NCI-H2196 (cell line): ENCODE data around the gene ATL3.
"Not testable (repeated sequence)": the region's sequence is repeated elsewhere in the genome, so short reads cannot be mapped to it uniquely, and the experiment has no call there.

Source experiments
- DNase-seq: peaks from one replicate; lab custom pipeline; 2025; ENCODE audit not compliant: unreplicated experiment; lab: John Stamatoyannopoulos, UW

ATL3 gene

GRCh38 chr11:63681321-63682065, 10.3 kb upstream of the ATL3 start, which contains the start of gene RTN3:
Gene RTN3 (plus strand): TSS chr11:63681500. CDS start chr11:63681637, 137 bp downstream.
- DNase-seq: peak; percentile 99

- DNase-seq: no peak
Measured at GRCh38 chr11:63680834-63681320, 9.7 kb upstream of the ATL3 start.

GRCh38 chr11:63673579-63673978, 2.4 kb upstream of the ATL3 start:
- no peak for DNase-seq

GRCh38 chr11:63672936-63673539, 1.9 kb upstream of the ATL3 start:
- DNase-seq: no peak

DNA sequence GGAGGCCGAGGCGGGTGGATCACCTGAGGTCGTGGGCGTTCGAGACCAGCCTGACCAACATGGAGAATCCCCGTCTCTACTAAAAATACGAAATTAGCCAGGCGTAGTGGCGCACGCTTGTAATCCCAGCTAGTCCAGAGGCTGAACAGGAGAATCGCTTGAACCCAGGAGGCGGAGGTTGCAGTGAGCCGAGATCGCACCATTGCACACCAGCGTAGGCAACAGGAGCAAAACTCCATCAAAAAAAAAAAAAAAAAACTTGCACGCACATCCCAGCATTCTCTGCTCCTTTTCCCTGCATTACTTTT, 934 bp upstream of the ATL3 start:
- DNase-seq: no peak

- DNase-seq: peak; percentile 57
Measured at GRCh38 chr11:63670433-63671321, 499 bp downstream of the ATL3 start.

- no peak for DNase-seq
Measured at GRCh38 chr11:63670096-63670432, 1.1 kb downstream of the ATL3 start.

GRCh38 chr11:63667995-63668795, 3.0 kb downstream of the ATL3 start:
- DNase-seq: no peak

DNA sequence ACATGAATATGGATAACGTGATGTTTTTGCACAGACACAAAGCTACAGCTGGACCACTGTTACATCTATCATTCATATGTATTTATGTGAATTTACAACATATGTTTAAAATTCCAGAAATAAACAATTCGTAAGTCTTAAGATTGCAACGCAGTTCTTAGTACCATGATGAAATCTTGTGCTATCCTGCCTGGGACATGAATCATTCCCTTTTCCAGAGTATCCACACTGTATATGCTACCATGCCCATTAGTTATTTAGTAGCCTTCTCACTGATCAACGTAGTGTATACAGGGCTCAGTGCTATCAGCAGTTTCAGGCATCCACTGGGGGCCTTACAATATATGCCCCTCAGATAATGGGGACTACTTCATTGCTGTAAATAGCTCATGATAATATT, 4.3 kb downstream of the ATL3 start:
- no peak for DNase-seq

GRCh38 chr11:63663809-63664208, 7.4 kb downstream of the ATL3 start:
- DNase-seq: no peak

DNA sequence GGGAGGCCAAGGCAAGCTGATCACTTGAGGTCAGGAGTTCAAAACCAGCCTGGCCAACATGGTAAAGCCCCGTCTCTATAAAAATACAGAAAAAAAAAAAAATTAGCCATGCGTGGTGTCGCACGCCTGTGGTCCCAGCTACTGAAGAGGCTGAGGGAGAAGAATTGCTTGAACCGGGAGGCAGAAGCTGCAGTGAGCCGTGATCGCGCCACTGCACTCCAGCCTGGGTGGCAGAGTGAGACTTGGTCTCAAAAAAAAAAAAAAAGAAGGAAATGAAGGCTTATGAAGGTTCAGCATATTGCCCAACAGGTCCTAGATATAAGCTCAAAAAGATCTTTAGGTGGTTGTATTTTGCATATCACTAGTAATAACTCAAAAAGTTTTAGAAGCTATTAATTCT, 10.2 kb downstream of the ATL3 start:
- DNase-seq: no peak

DNA sequence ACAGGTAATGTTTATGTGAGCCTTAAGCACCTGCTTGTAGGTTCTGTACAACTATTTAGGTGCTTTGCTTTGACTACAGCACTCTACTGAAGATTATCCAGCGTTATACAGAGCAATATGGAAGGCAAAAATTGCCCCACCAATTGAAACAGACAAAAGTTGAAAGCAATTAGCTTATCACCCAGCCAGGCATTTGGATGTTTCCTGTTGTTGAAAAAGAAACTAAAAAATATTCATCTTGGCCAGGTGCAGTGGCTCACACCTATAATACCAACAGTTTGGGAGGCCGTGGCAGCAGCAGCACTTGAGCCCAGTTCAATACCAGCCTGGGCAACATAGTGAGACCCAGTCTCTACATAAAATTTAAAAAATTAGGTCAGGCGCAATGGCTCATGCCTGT, 18.5 kb downstream of the ATL3 start:
- no peak for DNase-seq

DNA sequence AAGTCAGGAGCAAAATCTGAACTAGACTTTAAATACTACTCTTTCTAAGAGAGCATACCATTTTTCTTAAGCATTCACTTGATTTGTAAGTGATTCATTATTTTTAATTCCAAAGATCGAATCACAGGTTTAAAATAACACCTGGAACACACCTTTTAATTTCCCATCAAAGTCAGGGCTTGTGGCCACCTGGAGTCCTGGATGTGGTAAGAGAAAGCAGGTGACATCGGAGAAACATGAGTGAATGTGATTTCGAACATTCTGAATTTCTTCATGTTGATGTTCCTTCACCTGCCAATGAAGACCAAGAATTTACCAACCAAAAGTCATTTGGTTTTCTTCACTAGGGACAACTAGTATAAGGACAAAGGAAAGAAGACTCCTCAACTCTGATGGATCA, 28.0 kb downstream of the ATL3 start:
- DNase-seq: no peak

DNA sequence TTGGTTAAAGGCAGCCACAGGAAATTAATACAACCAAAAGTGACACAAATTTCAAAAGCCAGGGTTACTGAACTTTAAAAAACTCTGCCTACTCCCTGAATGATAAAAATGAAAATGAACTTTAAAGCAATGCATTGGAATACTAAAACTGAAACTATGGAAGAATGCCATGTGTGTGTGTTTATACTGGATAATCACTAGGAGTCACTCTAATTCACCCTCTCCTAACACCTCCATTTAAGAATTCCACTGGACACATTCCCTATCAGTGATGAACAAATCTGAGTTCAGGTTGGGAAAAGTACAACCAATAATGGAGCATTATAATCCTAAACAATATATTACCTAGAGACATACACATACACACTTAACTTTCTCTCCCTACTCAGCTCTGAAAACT, 29.4 kb downstream of the ATL3 start:
- no peak for DNase-seq

- DNase-seq: no peak
Measured at GRCh38 chr11:63639199-63639832, 31.9 kb downstream of the ATL3 start.

- DNase-seq: not testable (repeated sequence)
Measured at GRCh38 chr11:63638436-63638835, 32.7 kb downstream of the ATL3 start.

DNA sequence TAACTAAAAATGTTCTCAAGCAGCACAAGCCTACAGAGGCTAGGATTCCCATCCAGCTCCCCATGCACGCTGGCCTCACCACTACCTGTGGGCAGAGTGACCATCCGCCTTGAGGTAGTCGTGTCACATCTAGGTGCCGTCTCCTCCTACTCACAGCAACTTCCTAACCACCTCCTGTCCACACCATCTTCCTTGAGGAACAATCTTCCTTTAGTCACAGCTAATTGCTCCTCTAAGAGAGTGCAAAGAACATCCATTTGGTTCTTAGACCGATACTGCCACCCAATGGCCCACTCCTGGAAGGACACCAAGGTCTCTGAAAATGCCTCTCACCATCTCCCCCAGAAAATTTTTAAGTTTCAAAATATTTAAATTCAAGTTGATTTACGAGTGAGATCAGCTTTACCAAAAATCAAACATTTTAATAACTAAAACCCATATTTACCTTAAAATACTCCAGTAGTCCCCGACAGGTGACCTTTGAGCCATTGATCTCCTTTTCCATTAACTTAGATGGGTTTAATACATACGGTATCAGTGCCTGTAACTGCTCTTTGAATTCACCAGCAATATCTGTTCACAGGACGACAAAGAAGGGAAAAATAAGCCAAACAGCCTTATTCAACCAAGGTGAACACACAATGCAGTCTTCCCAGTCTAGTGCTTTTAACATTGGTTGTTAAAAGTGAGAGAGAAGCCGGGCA, 35.3 kb downstream of the ATL3 start:
- peak; percentile 61 for DNase-seq

DNA sequence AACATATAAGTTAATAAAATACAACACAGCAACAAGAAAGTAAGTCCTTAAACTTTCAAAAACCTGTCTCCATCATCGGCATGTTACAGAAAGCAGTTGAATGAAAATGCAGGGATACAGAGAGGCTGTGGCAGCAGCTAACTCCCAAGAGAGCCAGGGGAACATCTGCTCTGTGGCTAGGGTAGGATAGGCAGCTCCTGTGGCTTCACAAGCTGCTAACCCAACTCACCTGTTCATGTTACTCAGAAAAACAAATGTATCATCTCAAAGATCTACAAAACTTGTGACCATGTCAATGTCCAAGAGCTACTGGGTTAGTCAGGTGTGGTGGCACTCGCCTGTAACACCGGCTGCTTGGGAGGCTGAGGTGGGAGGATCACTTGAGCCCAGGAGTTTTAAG, 41.8 kb downstream of the ATL3 start:
- DNase-seq: no peak

GRCh38 chr11:63623513-63624140, 47.5 kb downstream of the ATL3 start:
- DNase-seq: no peak

DNA sequence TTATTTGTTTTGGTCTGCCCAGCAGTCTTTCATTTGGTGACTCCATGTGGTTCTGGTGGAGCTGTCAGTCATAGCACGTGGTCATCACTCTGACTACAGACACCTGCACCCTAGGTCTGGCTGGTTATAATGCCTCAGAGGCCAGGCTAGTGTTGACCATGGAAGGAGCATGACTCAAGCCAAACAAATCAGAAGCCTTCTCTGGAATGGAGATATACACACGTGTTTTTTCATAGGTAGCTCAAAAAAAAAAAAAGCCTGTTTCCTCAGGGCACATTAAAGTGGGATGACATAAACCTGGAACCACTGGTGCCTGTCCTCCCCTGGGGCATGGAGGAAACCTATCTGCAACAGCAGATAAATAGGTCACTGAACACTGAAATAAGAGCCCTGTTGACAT, 48.9 kb downstream of the ATL3 start:
- peak; percentile 52 for DNase-seq
